CD4-positive, alpha-beta T cell treated with Interleukin-15 for 1 hour (primary cell): ENCODE data around the gene KCTD1.
"Not testable (repeated sequence)": the region's sequence is repeated elsewhere in the genome, so short reads cannot be mapped to it uniquely, and the experiment has no call there.

Source experiments
- DNase-seq: peaks from one replicate; pipeline ENCODE4 v3.0.0-alpha.2; 2020

KCTD1 gene

GRCh38 chr18:26457611-26458353, 90.6 kb downstream of the KCTD1 start:
- DNase-seq = no peak

DNA sequence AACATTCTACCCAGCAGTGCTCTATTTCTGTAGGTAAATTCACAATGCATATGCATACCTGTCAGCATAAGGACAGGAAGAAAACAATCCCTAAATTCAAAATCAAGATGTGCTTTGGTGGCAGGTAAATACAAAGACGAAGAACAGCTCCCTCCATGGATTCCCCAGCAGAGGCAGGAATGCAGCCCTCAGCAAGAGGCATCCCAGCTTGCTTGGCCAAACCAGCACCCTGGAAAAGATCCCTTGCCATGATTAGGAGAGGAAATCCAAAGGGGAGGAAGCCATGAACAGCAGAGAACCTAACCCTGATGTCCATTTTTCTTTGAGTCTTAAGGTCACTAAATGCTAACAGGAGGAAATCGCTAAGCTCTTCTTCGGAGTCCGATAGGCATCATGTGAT, 91.2 kb downstream of the KCTD1 start:
- DNase-seq = no peak

DNA sequence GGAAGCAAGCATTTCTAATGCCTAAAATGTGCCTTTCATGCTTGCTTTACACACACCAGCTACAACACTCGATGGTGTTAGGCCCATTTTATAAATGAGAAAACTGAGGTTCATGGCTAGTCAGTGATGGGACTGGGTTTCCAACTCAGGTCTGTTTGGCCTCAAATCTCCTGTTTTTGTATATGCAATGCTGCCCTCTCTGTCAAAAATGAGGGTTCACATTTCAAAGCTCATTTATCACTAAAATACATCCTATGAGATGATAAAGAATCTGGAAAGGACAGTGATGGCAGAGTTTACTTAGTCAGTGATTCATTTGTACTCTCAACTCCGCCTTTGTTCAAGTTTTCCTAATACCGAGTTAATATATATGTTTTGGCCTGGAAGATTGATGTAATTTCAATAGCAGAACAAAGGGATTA, 92.3 kb downstream of the KCTD1 start:
- no peak for DNase-seq

DNA sequence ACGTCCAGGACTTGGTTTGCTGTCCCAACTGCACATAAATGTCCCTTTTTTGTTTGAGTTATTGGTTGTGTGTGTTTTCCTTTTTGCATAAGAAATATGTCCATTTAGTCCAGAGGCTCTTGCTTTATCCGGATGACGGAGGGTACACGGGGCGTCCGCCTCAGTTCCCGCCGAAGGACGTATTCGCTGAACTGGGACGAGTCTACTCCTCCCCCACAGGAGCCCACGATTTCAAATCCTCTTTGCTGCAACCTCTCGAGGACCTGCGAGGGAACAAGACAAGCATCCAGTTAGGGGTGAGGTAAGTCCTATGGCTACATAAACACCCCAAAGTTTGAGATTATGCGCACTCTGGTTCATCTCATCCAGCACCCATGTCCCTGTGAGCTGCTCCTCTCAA, 92.7 kb downstream of the KCTD1 start:
- no peak for DNase-seq

DNA sequence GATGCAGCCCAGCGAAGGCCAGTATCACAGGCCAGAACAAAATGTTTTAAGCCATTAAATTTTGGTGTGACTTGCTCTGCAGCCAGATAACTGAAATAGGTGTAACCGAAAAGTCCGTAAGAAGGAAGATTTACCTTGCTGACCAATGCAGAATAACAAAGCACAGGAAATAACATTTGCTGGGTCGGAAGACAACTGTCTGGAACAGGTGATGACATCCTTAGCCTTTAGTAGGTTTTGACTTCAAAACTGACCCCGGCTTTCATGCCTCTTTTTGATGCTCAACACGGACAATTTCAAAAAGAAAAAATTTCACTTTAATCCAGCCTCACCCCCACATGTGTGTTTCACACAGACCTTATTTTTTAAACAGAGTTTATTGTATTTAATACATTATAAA, 93.7 kb downstream of the KCTD1 start:
- DNase-seq = no peak

GRCh38 chr18:26454192-26454591, 94.2 kb downstream of the KCTD1 start:
- DNase-seq = no peak

- no peak for DNase-seq
Observed at GRCh38 chr18:26453386-26453901, 94.9 kb downstream of the KCTD1 start.

DNA sequence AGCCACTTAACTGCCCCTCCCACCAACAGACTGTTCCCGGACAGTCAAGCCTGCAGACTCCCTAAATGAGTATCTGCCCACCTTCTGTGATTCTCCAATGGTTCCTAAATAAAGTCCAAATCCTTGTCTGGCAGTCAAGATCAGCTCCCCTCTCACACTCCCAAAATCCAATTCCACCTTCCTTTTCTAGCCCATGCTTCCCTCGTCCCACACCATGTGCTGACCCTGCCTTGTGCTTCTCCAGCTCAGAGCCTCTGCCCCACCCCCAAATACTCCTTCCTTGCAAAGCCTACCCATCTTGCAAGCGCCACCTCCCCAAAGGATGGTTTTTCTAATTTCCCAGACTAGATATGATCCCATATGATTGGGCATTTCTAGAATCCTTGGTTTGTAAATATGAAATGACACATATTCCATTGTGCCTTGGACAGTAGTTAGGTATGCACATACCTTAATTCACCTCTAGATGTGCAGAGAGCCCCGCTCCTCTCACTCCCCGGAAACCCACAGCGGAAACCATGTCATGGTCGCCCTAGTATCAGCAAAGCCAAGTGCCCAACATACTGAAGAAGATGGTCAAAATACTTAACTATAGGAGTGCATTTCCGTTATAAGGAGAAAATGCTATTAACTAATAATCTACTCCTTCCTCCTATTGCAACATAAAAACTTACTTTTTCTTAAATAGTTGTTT, 97.2 kb downstream of the KCTD1 start:
- no peak for DNase-seq

DNA sequence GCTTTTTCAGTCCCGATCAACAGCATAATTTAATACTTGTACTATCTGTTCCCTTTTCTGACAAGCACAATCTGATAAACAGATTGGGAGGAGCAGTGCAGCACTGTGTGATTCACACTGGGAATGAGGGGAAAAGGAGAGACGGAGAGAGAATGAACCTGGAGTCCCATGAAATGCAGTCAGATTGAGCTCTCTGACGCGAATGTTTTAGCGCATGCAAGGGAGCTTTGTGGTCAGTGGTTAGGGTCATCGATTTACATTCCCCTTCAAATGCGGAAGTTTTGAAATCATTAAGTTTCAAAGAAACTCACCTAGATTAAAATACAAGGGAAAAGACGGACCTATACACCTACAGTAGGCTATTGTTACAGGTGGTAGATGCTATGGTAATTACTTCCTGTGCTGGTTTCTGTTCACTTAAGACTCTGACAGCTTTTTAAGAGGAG, 99.6 kb downstream of the KCTD1 start:
- DNase-seq = no peak

DNA sequence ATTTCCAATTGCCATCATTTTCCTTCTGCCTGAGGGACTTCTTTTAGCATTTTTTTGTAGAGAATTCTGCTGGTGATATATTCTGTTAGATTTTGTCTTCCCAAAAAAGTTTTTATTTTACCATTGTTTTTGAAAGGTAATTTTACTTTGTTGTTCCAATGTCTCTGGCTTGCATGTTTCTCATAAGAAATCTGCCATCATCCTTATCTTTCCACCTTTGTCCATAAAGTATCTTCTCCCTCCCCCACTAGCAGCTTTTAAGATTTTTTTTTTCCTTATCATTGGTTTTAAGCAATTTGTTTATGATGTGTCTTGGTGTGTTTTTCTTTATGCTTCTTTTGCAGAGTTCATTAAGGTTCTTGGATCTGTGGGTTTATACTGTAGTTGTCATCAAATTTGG, 104.5 kb downstream of the KCTD1 start:
- DNase-seq = no peak

DNA sequence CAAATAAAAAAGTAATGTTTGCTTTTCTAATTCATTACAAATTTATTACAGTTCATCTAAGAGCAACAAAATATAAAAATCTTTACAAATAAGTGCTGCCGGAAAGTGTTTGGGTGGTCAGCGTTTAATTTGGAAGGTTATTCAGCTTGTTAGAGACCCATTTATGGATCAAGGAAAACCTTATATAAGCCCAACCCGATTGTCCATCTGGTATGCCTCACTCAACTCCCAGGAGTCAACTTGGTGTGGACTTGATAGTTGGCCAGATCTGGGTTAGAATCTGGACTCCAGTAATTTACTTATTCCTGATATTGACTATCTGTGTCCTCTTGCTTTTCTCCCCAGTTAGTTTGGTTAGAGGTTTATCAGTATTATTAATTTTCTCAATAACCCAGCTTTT, 106.2 kb downstream of the KCTD1 start:
- DNase-seq = no peak

DNA sequence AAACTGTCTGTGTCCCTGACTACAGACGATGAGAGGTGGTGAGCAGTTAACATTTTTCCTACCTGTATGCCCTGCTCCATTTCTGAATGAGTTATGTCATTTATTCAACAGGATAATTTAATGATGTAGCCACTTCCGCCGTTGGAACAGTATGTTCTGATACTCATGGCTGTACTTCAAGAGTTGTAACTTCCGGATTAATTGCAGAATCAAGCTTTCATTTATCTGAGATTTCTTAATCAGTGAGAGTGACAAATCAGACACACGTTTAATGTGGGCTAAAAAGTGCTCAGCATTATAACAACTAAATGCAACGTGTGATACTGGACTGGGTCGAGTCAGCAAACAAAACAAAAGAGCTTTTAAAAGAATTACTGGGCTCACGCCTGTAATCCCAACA, 107.7 kb downstream of the KCTD1 start:
- DNase-seq = no peak

- DNase-seq = no peak
Observed at GRCh38 chr18:26439537-26439936, 108.8 kb downstream of the KCTD1 start.

GRCh38 chr18:26438980-26439379, 109.4 kb downstream of the KCTD1 start:
- DNase-seq = peak; percentile 18

DNA sequence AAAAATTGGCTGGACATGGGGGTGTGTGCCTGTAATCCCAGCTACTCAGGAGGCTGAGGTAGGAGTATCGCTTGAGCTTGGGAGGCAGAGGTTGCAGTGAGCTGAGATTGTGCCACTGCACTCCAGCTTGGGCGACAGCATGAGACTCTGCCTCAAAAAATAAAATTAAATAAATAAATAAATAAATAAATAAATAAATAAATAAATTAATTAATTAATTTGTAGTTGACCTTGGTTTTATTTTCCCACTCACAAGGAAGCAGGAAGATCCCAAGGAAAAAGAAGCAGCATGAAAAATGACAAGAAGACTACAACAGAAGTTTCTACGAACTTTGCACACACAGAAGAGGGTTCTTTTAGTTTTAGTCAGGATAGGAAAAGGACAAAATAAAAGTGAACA, 110.7 kb downstream of the KCTD1 start:
- DNase-seq = not testable (repeated sequence)

- no peak for DNase-seq
Observed at GRCh38 chr18:26436176-26437051, 111.9 kb downstream of the KCTD1 start.

GRCh38 chr18:26435415-26436095, 112.8 kb downstream of the KCTD1 start:
- no peak for DNase-seq

DNA sequence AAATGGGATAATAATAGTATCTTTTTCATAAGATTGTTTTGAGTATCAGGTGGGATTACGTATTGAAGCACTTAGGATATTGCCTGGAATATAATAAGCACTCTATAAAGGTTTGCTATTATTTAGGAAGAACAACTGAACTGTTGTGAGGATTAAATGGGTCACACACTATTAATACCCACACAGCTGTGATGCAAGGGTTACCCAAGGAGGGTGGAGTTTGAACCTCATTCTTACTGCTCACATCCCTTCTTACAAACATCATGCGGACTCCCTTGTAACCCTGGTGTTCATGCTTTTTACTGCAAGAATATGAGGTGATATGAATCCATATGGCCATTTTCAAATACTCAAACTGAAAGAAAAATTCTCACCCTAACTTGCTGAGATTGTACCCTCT, 113.5 kb downstream of the KCTD1 start:
- no peak for DNase-seq

- DNase-seq = no peak
Observed at GRCh38 chr18:26432651-26433424, 115.5 kb downstream of the KCTD1 start.

GRCh38 chr18:26429535-26430226, 118.7 kb downstream of the KCTD1 start:
- no peak for DNase-seq

- no peak for DNase-seq
Observed at GRCh38 chr18:26425148-26425531, 123.2 kb downstream of the KCTD1 start.
